B cell (primary cell): ENCODE data around the gene SHB. TPM values are rescaled to one million over a fixed set of nuclear protein-coding genes. Genes with fewer than 3 reads are reported as not detected.

Experiments used
- ATAC-seq: fragments of 200-7000 bp; cut with Tn5 transposase; one replicate; pipeline ENCODE4 v1.10.0; 2021; ENCODE audit warnings: low read depth, mild to moderate bottlenecking, moderate number of reproducible peaks, moderate library complexity
- CTCF ChIA-PET: fragments of 350-600 bp; sonication (Branson Sonifier 250); formaldehyde crosslinking; loops from one replicate; lab custom pipeline; 2021; ENCODE audit warnings: antibody characterized with exemption, inconsistent platforms; lab: Charles Lee
- POLR2A ChIA-PET: fragments of 350-600 bp; sonication (Branson Sonifier 250); formaldehyde crosslinking; loops from one replicate; lab custom pipeline; 2021; ENCODE audit warnings: antibody characterized with exemption; lab: Charles Lee
- DNase-seq: peaks from one replicate; pipeline ENCODE4 v3.0.0; 2013
- H2AFZ ChIP-seq: 2 replicates; pipeline ENCODE4 v1.6.1; 2012; ENCODE audit warnings: mild to moderate bottlenecking, low read depth, low read length; ENCODE audit not compliant: insufficient read depth, poor library complexity, severe bottlenecking
- H3K27ac ChIP-seq, 2 donors: 1 replicate in 1 of 2; 2 replicates in 1 of 2; pipeline ENCODE4 v1.5.1; 2012 to 2013; ENCODE audit warnings: low read length in 2 of 2, mild to moderate bottlenecking in 2 of 2, moderate library complexity in 1 of 2
- H3K27me3 ChIP-seq, 4 experiments: fragments of 200-600 bp in 1 of 4; sonication (generic) in 1 of 4; replicated peaks in 1 of 4; 1 replicate in 2 of 4; 2 replicates in 2 of 4; pipeline versions ENCODE4 v1.6.1 to v1.7.0; 2013 to 2016; ENCODE audit warnings: low read length in 3 of 4, mild to moderate bottlenecking in 2 of 4, mixed read lengths in 1 of 4, moderate library complexity in 1 of 4; ENCODE audit not compliant: insufficient read depth in 4 of 4, control insufficient read depth in 3 of 4; ENCODE audit errors: control extremely low read depth in 1 of 4
- H3K36me3 ChIP-seq, 2 experiments: replicated peaks in 1 of 2; 1 replicate in 1 of 2; 2 replicates in 1 of 2; pipeline versions ENCODE4 v1.6.1 to v1.7.1; 2013; ENCODE audit warnings: low read length in 1 of 2; ENCODE audit not compliant: insufficient read depth in 2 of 2, control insufficient read depth in 1 of 2; ENCODE audit errors: control extremely low read depth in 1 of 2, extremely low read depth in 1 of 2
- H3K4me1 ChIP-seq, 2 donors: fragments of 200-600 bp in 1 of 2; sonication (generic) in 1 of 2; 1 replicate in 1 of 2; 2 replicates in 1 of 2; pipeline versions ENCODE4 v1.5.1 to v1.6.1; 2013 to 2017; ENCODE audit warnings: low read length in 2 of 2; ENCODE audit not compliant: control insufficient read depth in 2 of 2, insufficient read depth in 2 of 2
- H3K4me2 ChIP-seq: replicated peaks from 2 replicates; pipeline ENCODE3; 2012; ENCODE audit warnings: mild to moderate bottlenecking, low read depth, low read length; ENCODE audit not compliant: poor library complexity, severe bottlenecking
- H3K4me3 ChIP-seq, 5 experiments: fragments of 200-600 bp in 1 of 5; sonication (generic) in 1 of 5; 1 replicate in 3 of 5; 2 replicates in 2 of 5; pipeline versions ENCODE4 v1.5.1 to v1.7.0; 2011 to 2016; ENCODE audit warnings: low read length in 4 of 5, mild to moderate bottlenecking in 4 of 5, low read depth in 2 of 5, control low read depth in 1 of 5, moderate library complexity in 1 of 5; ENCODE audit not compliant: insufficient read depth in 1 of 5; ENCODE audit errors: control extremely low read depth in 1 of 5, extremely low read depth in 1 of 5
- H3K79me2 ChIP-seq: fragments of 200-600 bp; sonication (generic); one replicate; pipeline ENCODE4 v1.6.0; 2016; ENCODE audit warnings: low read length; ENCODE audit not compliant: control insufficient read depth, insufficient read depth
- H3K9ac ChIP-seq: fragments of 200-600 bp; sonication (generic); 2 replicates; pipeline ENCODE4 v1.6.1; 2017; ENCODE audit warnings: mild to moderate bottlenecking, low read length, moderate library complexity
- H3K9me3 ChIP-seq, 3 donors: one replicate each; pipeline versions ENCODE4 v1.6.1 to v1.7.1; 2013; ENCODE audit warnings: low read length in 2 of 3; ENCODE audit not compliant: control insufficient read depth in 2 of 3, insufficient read depth in 1 of 3; ENCODE audit errors: control extremely low read depth in 1 of 3
- H4K20me1 ChIP-seq: 2 replicates; pipeline ENCODE4 v1.6.0; 2012; ENCODE audit warnings: mild to moderate bottlenecking, low read length; ENCODE audit not compliant: insufficient read depth, control insufficient read depth, poor library complexity, severe bottlenecking
- H3K27ac Mint-ChIP-seq: one replicate; pipeline ENCODE4 v1.8.0; 2021; ENCODE audit warnings: mixed read lengths
- H3K27me3 Mint-ChIP-seq: one replicate; pipeline ENCODE4 v1.8.0; 2021; ENCODE audit warnings: mixed read lengths
- H3K4me1 Mint-ChIP-seq: one replicate; pipeline ENCODE4 v1.8.0; 2021; ENCODE audit warnings: mixed read lengths
- H3K4me3 Mint-ChIP-seq: one replicate; pipeline ENCODE4 v1.8.0; 2021; ENCODE audit warnings: mixed read lengths
- H3K9me3 Mint-ChIP-seq: one replicate; pipeline ENCODE4 v1.8.0; 2022; ENCODE audit warnings: mixed read lengths; ENCODE audit not compliant: insufficient read depth
- EZH2 ChIP-seq: IDR thresholded peaks from 2 replicates; pipeline ENCODE4 v1.6.1; 2012; ENCODE audit warnings: borderline replicate concordance, low read depth, mild to moderate bottlenecking, moderate library complexity, low read length; ENCODE audit not compliant: insufficient read depth, poor library complexity, severe bottlenecking
- WGBS: methylation state at CpG from one replicate; pipeline ENCODE4 v1.1.5; 2013; ENCODE audit warnings: missing lambda C conversion rate; ENCODE audit not compliant: insufficient coverage; 5-methylcytosine and 5-hydroxymethylcytosine counted together
- intact Hi-C: fragments of 100-400 bp; cut with micrococcal nuclease; formaldehyde crosslinking; loops from one replicate; pipeline ENCODE4 v1.10.0; 2022
- polyA plus RNA-seq: library from polyadenylated mRNA; depleted of rRNA; stranded (reverse); fragments of >200 nt; gene quantifications from 2 replicates; pipeline ENCODE4 v1.2.3, GENCODE V29; 2012
- total RNA-seq, 2 donors: library from RNA; stranded (reverse); fragments of 120-200 nt in 1 of 2; gene quantifications; 1 replicate in 1 of 2; 2 replicates in 1 of 2; pipeline versions ENCODE4 v1.2.3 to v1.2.4, GENCODE V29; 2013 to 2022
- TF ChIP-seq, protein P1 (sequence below): fragments of 200-600 bp; IDR thresholded peaks from one replicate; pipeline ENCODE4 v1.8.0; 2022; ENCODE audit warnings: antibody characterized with exemption, mild to moderate bottlenecking

SHB gene
- total and polyA plus RNA-seq, 2 donors (not counting 1 experiment from before 2014, with no cell fraction given): 0.06 to 1.9 TPM

DNA sequence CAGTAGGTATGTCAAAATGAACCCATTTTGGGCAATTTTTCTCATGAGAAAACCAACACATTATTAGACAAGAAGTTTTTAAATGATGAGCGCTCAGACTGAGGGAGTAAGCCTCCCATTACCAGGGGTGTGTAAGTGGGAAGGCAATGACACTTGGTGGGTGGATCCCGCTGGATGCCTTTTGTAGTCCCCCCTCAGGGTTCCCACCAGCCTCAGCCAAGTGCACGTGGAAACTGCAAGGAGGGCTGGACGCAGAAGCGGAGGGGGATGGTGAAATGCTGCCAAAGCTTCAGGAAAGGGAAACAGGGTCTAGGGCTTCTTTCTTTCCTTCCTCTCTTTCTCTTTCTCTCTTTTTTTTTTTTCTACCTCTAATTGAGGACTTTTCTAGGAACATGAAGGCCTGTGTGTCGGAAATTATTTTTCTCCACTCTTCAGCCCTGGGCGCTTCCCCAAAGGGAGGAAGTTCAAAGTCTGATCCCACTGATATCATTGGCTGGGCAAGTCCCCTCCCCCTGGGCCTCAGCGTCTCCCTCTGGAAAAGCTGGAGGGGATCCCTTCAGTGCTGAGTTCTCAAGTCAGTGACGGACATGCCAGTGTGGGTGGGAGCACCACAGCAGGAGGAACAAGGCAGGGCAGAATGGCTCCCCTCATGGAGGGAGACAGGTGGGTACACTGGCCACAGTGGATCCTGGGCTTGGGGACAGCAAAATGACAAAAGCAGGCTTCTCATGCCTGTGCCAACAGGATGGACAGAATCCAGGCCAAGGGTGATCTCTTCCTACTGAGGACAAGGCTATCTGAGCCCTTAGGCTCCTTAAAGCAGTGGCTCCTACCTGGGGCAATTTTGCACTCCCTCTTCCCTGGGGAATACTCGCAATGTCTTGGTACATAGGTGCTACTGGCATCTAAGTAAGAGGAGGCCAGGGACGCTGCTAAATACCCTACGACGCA lies 141.2 kb downstream of the SHB start:
- no peak overlapping the region for H3K4me2 ChIP-seq
- no peaks in the 10 kb centered on the region for H3K36me3 ChIP-seq
- no peak for DNase-seq
- no peak overlapping the region for H3K27ac Mint-ChIP-seq
- H3K4me3 Mint-ChIP-seq: no peak overlapping the region
- H3K27me3 ChIP-seq: no peaks in the 10 kb centered on the region
- ATAC-seq: no peak
- H3K27ac ChIP-seq: no peak overlapping the region
- H3K27me3 Mint-ChIP-seq: peaks cover 3% of the 10 kb centered on the region
- H3K9me3 ChIP-seq: peaks cover 0 to 4% (median 4%) of the 10 kb centered on the region in 3 donors
- H2AFZ ChIP-seq: no peak overlapping the region
- H3K4me1 Mint-ChIP-seq: no peaks in the 10 kb centered on the region
- H3K79me2 ChIP-seq: no peaks in the 10 kb centered on the region
- no peak overlapping the region for H3K4me3 ChIP-seq
- CTCF ChIA-PET: interaction anchor here (0.9 to 1.0 kb wide), 2 partner anchors 14 kb away, joined by 3 to 4 read pairs; no protein-coding TSS in a partner anchor
- intact Hi-C loops: no loop called here
- H3K9me3 Mint-ChIP-seq: no peaks in the 10 kb centered on the region
- no peaks in the 10 kb centered on the region for H4K20me1 ChIP-seq
- 100% methylated on average over 6 of the region's 13 CpGs for WGBS
- H3K9ac ChIP-seq: no peak overlapping the region
- no peaks in the 10 kb centered on the region for H3K4me1 ChIP-seq
- POLR2A ChIA-PET: no interaction called here
- TF ChIP-seq, protein P1, sequence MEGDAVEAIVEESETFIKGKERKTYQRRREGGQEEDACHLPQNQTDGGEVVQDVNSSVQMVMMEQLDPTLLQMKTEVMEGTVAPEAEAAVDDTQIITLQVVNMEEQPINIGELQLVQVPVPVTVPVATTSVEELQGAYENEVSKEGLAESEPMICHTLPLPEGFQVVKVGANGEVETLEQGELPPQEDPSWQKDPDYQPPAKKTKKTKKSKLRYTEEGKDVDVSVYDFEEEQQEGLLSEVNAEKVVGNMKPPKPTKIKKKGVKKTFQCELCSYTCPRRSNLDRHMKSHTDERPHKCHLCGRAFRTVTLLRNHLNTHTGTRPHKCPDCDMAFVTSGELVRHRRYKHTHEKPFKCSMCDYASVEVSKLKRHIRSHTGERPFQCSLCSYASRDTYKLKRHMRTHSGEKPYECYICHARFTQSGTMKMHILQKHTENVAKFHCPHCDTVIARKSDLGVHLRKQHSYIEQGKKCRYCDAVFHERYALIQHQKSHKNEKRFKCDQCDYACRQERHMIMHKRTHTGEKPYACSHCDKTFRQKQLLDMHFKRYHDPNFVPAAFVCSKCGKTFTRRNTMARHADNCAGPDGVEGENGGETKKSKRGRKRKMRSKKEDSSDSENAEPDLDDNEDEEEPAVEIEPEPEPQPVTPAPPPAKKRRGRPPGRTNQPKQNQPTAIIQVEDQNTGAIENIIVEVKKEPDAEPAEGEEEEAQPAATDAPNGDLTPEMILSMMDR: no peak
- TF ChIP-seq EZH2: no peak

- H4K20me1 ChIP-seq: no peaks in the 10 kb centered on the region
- no peaks in the 10 kb centered on the region for H3K4me1 ChIP-seq
- Mint-ChIP-seq H3K27ac (no peak overlapping the region), H3K9me3 (no peaks in the 10 kb centered on the region), H3K4me3 (no peak overlapping the region), H3K27me3 (peaks cover 3% of the 10 kb centered on the region), H3K4me1 (no peaks in the 10 kb centered on the region)
- H3K9ac ChIP-seq: no peak overlapping the region
- DNase-seq: no peak
- peaks cover 0 to 4% (median 4%) of the 10 kb centered on the region in 3 donors for H3K9me3 ChIP-seq
- H3K79me2 ChIP-seq: no peaks in the 10 kb centered on the region
- no peaks in the 10 kb centered on the region for H3K36me3 ChIP-seq
- no peak overlapping the region for H3K4me3 ChIP-seq
- intact Hi-C loops: no loop called here
- WGBS: 73% methylated on average over 7 of the region's 9 CpGs
- ChIA-PET CTCF (interaction anchor here (1.0 kb wide), 1 partner anchor 13 kb away, joined by 4 read pairs; no protein-coding TSS in a partner anchor), POLR2A (no interaction called here)
- H3K4me2 ChIP-seq: no peak overlapping the region
- no peak for ATAC-seq
- no peak overlapping the region for H3K27ac ChIP-seq
- no peak overlapping the region for H2AFZ ChIP-seq
- H3K27me3 ChIP-seq: no peaks in the 10 kb centered on the region
- TF ChIP-seq, protein P1: no peak
- no peak for TF ChIP-seq EZH2
Observed at GRCh38 chr9:37927132-37927531, 141.9 kb downstream of the SHB start.
